HG03175 (cell line): ENCODE results near the gene PDRG1.

Source experiments
- ATAC-seq: cut with Tn5 transposase; IDR thresholded peaks from one replicate; pipeline ENCODE4 v1.9.1; 2021; ENCODE audit warnings: mild to moderate bottlenecking, moderate library complexity; ENCODE audit not compliant: unreplicated experiment

The PDRG1 gene

GRCh38 chr20:31967830-31968249 is 16.0 kb upstream of the PDRG1 start, which contains the start of gene XKR7:
TSS of gene XKR7 (plus strand) at chr20:31968151. CDS start at chr20:31968176, 25 bp downstream.
- no peak for ATAC-seq

- ATAC-seq = no peak
Observed at GRCh38 chr20:31966991-31967655, 15.3 kb upstream of the PDRG1 start.

- ATAC-seq = no peak
Observed at GRCh38 chr20:31963889-31964288, 12.0 kb upstream of the PDRG1 start.

GRCh38 chr20:31962761-31963160 is 10.9 kb upstream of the PDRG1 start:
- ATAC-seq = no peak

- no peak for ATAC-seq
Observed at GRCh38 chr20:31956556-31957526, 5.0 kb upstream of the PDRG1 start.

GRCh38 chr20:31954500-31954899 is 2.7 kb upstream of the PDRG1 start:
- ATAC-seq = no peak

- ATAC-seq = no peak
Observed at GRCh38 chr20:31953556-31954148, 1.8 kb upstream of the PDRG1 start.

- ATAC-seq = no peak
Observed at GRCh38 chr20:31951203-31951529, 680 bp downstream of the PDRG1 start.

- ATAC-seq = no peak
Observed at GRCh38 chr20:31949877-31950646, 1.8 kb downstream of the PDRG1 start.

- no peak for ATAC-seq
Observed at GRCh38 chr20:31948008-31948407, 3.8 kb downstream of the PDRG1 start.

- no peak for ATAC-seq
Observed at GRCh38 chr20:31945785-31946184, 6.1 kb downstream of the PDRG1 start.

GRCh38 chr20:31945319-31945718 is 6.5 kb downstream of the PDRG1 start:
- no peak for ATAC-seq

- no peak for ATAC-seq
Observed at GRCh38 chr20:31943052-31943471, 8.8 kb downstream of the PDRG1 start.

GRCh38 chr20:31939661-31940060 is 12.2 kb downstream of the PDRG1 start:
- ATAC-seq = no peak

GRCh38 chr20:31937820-31938219 is 14.0 kb downstream of the PDRG1 start:
- ATAC-seq = no peak

- no peak for ATAC-seq
Observed at GRCh38 chr20:31936420-31936819, 15.4 kb downstream of the PDRG1 start.

- ATAC-seq = no peak
Observed at GRCh38 chr20:31934968-31935764, 16.7 kb downstream of the PDRG1 start.

GRCh38 chr20:31934491-31934890 is 17.4 kb downstream of the PDRG1 start:
- no peak for ATAC-seq

GRCh38 chr20:31933698-31934097 is 18.1 kb downstream of the PDRG1 start:
- no peak for ATAC-seq

GRCh38 chr20:31930779-31931178 is 21.1 kb downstream of the PDRG1 start:
- no peak for ATAC-seq
